Body of pancreas (tissue), 4 donors: ENCODE data around the gene PLCB4.

Experiments used
- CTCF ChIP-seq, 7 experiments: fragments of 450-650 bp in 4 of 7; fragments of 200-600 bp in 3 of 7; sonication (generic) in 3 of 7; IDR thresholded peaks; one replicate each; pipeline ENCODE4 v1.5.1; 2016 to 2019; ENCODE audit warnings: antibody characterized with exemption in 7 of 7
- POLR2A ChIP-seq, 3 donors: fragments of 450-650 bp; IDR thresholded peaks; one replicate each; pipeline ENCODE4 v1.6.1; 2016; ENCODE audit warnings: antibody characterized with exemption in 3 of 3, mild to moderate bottlenecking in 2 of 3

GRCh38 chr20:9146649-9147048 is 77.8 kb downstream of the PLCB4 start:
- TF ChIP-seq CTCF (IDR thresholded peaks at IDR 0.05): no peak
- no peak for TF ChIP-seq POLR2A (IDR thresholded peaks at IDR 0.05)
